HG02571 (cell line): ENCODE data around the gene GPR3.

Experiments used
- ATAC-seq: cut with Tn5 transposase; IDR thresholded peaks from one replicate; pipeline ENCODE4 v1.9.1; 2021; ENCODE audit warnings: mild to moderate bottlenecking, moderate library complexity; ENCODE audit not compliant: unreplicated experiment

Gene GPR3

GRCh38 chr1:27392096-27392777, at the start of gene GPR3:
Gene GPR3, plus strand, starts transcription at chr1:27392622. Its CDS starts 1,177 bp downstream, at chr1:27393799.
- ATAC-seq: no peak

DNA sequence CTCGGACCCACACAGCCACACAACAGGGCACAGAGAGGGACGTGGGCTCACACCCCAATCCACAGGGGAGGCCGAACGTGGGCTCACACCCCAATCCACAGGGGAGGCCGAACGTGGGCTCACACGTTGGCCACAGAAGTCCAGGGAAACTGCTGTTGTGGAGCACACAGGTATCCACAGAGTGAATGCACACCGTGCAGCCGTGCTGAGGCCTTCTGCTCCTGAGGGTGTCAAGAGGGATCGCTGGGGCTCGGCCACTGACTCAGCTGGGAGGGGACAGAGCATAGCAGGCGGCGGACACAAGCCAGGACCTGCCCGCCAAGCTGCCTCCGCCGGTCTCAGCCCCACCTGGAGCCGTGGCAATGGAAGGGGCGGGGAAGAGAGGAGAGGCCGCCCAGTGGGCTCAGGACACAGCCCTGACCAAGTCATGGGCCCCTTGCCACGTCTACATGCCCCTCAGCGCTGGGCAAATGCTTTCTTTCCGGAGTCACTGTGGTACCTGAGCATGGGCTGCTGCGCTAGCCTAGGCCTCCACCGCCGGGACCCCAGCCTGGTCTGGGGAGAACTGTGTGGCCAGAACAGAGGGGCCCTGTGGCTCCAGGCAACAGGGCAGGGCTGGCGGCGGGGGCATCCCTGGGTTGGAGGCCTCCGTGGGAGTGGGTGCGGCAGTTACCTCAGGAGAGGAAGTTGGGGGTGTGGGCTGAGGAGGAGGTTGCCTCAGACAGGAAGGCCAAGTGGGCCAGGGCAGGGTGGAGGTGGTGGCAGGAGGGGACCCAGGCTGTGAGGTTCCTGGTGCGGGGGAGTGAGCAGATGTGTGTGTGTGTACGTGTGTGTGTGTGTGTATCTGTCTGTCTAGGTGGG, 49.4 kb upstream of the GPR3 start:
- ATAC-seq: no peak

- ATAC-seq: no peak
These were observed 48.8 kb upstream of the GPR3 start for GRCh38 chr1:27343639-27344025.

GRCh38 chr1:27345272-27345671, 47.1 kb upstream of the GPR3 start:
- no peak for ATAC-seq

- ATAC-seq: no peak
These were observed 46.1 kb upstream of the GPR3 start for GRCh38 chr1:27346357-27346756.

DNA sequence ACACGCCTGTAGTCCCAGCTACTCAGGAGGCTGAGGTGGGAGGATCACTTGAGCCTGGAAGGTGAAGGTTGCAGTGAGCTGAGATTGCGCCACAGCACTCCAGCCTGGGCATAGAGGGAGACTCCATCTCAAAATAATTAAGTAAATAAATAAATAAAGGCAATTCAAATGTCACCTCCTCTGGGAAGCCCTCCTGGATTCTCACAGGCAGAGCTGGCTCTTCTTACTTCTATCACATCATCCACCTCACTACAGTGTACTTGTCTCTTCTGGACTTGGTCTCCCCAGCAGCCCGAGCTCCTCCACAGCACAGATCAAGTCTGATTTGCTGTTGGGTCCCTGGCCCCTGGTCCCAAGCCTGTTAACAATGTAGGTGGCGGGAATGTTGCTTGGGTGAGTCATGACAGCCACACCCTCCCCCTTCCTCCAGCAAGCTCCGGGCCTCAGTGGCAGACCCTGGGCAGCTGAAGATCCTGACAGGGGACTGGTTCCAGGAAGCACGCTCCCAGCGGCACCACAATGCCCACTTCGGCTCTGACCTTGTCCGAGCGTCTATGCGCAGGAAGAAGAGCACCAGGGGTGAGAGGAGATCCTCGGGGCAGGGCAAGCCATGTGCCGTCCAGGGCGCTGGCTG, 45.3 kb upstream of the GPR3 start:
- no peak for ATAC-seq

DNA sequence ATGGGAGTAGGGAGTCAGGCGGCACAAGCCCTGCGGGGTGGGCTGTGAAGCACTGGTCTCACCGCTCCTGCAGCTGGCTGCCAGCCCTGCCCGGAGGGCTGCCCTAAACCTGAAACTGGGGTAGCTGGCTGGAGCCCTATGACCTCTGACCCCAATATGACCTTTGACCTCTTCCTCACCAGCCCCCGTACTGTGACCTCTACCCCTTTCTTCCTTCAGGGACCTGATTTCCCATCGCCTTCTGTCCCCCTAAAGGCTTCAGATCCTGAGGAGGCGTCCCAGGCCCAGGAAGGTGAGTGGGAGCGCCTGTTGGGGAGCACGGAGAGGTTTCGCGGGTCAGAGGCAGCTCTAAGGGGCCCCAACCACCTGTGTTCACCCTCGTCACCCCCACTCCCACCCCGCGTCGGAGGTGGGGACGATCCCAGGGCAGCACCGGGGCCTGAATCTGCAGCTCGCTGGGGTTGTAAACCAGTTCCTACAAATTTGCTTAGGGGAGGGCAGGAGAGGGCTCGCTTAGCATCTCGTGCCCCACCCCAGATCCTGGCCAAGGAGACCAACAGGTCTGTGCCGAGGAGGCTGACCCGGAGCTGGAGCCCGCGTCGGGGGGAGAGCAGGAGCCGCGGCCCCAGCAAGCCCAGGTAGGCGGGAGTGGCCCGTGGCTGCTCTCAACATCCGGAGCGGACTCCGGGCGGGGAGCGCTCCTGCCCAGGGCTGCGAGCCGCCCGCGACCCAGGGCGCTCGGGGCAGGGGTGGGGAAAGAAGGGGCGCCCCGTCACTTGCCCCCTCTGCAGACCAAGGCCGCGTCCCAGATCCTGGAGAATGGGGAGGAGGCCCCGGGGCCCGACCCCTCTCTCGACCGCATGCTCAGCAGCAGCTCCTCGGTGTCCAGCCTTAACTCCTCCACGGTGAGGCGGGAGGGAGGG, 43.3 kb upstream of the GPR3 start:
- ATAC-seq: no peak

GRCh38 chr1:27349784-27350662, 42.4 kb upstream of the GPR3 start:
- no peak for ATAC-seq

- no peak for ATAC-seq
These were observed 41.5 kb upstream of the GPR3 start for GRCh38 chr1:27350663-27351540.

DNA sequence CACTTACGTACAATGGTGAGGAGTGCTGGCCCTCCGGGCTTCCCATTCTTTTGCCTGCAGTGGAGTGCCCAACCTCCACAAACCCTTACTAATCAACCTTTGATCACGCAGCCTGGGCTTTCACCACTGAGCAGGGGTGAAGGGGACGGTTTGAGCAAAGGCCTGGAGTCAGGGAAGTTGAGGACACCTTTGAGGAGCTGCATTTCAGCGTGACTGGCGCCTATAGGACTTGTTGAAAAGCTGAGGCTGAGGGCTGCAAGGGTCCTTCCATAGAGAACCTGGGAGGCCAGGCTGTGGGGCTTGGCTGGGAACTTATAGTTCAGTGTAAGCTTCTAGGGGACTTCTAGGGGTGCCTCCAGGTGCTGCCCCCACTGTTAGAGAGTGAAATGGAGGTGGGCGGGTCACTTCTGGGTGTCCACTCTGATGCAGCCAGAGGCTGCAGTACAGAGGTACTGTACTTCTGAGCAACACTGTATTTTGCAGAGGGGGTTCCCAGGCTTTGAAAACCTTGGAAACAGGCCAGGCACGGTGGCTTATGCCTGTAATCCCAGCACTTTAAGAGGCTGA, 40.8 kb upstream of the GPR3 start:
- no peak for ATAC-seq

DNA sequence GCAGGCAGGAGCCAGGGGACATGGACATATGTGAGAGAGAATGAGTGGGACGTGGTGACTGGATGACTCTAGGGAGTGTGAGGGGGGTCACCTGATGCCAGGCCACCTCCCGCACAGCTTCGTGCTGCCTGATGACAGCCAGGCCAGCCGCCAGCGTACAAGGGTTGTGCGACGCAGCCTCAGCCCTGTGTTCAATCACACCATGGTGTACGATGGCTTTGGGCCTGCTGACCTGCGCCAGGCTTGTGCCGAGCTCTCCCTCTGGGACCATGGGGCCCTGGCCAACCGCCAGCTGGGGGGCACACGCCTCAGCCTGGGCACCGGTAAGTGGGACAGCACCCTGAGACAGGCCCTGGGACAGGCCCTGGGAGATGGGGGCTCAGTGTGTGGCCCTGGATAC, 39.3 kb upstream of the GPR3 start:
- no peak for ATAC-seq

- ATAC-seq: no peak
These were observed 38.8 kb upstream of the GPR3 start for GRCh38 chr1:27353629-27354028.

DNA sequence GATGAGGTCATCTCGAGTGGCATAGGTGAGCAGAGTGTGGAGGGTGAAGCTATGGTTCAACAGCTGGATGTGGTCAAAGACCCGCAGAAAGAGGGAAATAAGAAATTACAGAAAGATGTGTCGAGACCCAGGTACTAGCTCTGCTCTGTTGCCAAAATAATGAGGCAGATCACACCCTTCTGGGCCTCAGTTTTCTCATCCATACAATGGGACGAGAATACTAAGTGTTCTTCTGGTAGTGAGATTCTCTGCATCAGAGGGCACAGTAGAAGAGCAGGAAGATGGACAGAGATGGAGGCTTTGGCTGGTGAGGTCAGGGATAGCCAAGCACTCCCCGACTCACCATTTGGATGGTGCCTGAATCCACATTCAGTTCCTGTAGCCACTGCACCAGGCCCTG, 36.7 kb upstream of the GPR3 start:
- no peak for ATAC-seq

- no peak for ATAC-seq
These were observed 36.2 kb upstream of the GPR3 start for GRCh38 chr1:27356277-27356618.

DNA sequence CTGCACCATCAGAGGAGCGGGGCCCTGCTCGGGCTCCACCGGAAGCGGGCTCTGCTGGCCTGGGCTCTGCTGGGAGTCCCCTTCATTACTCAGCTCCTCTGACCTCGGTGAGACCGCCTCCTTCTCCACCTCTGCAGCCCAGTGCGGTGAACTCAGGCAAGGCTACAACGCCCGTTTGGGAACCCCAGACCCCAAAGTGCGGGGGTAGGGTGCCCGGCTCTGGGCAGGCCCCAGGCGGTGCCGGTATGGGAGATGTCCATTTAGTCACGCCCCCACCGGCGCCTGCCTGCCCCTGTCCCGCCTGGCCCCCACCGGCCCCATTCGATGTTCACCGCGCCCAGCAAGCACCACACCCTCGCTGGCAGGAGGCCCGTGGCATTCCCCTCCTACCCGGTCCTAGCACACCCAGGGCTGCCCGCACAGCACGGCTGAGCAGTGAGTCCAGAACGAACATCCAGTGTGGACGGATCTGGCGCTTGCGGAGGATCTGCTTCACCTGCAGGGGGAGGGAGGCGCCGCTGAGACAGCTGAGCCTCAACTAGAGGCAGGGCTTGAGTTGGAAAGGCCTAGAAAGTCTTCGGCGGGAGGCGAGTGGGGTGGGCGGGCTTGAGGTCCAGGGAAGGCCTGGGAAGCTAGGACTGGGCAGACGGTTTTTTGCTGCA, 35.7 kb upstream of the GPR3 start:
- no peak for ATAC-seq

GRCh38 chr1:27357281-27358037, 35.0 kb upstream of the GPR3 start:
- no peak for ATAC-seq
